Ishikawa (cell line): ENCODE results near the gene ICA1.

Experiments used
- EP300 ChIP-seq: IDR thresholded peaks from 2 replicates; pipeline ENCODE4 v1.6.1; 2012; ENCODE audit warnings: borderline replicate concordance
- MAX ChIP-seq: IDR thresholded peaks from 2 replicates; pipeline ENCODE4 v1.6.1; 2012
- RAD21 ChIP-seq: IDR thresholded peaks from 2 replicates; pipeline ENCODE4 v1.6.1; 2012; ENCODE audit warnings: low read depth

DNA sequence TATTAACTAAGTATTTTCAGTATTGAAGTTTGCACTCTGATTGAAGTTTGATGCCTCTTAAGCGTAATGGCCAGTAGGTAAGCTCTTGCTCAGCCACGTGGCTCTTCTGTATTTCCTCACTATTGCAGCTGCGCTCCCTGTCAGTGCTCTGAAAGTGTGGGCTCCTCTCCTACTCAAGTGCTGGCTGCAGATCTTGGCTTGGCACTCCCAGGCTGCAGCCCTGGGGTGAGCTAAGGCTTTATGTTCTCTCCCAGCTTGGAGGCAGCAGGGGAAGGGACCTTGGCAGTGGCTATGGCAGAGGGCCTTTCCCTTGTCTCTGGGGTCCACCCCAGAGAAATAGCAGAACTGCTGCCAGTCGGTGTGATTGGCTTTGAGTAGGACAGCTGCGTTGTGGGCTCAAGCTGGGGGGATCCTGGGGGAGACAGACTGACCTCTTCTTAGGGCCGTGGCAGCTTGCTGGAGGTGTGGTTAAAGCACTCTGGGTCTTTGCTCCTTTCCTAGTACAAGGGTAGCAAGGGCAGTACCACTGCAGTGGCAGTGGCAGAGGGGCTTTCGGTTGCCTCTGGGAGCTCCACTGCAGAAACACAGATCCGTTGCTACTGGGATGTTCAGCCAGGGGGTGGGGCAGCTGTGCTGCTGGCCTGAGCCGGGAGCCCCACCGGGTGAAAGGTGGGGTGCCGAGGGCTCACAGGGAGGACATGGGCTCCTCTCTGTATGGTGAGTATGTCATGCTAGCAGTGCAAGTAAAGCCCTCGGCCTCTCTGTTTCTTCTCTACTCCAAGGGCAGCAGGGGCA lies 192.9 kb downstream of the ICA1 start:
- TF ChIP-seq RAD21 (no peak), MAX (no peak), EP300 (no peak)
